HG03196 (cell line): ENCODE measurements around the gene HS6ST2.
"Not testable (repeated sequence)": the region's sequence is repeated elsewhere in the genome, so short reads cannot be mapped to it uniquely, and the experiment has no call there.

Experiments
- ATAC-seq: cut with Tn5 transposase; IDR thresholded peaks from one replicate; pipeline ENCODE4 v1.9.1; 2021; ENCODE audit not compliant: unreplicated experiment

The HS6ST2 gene

DNA sequence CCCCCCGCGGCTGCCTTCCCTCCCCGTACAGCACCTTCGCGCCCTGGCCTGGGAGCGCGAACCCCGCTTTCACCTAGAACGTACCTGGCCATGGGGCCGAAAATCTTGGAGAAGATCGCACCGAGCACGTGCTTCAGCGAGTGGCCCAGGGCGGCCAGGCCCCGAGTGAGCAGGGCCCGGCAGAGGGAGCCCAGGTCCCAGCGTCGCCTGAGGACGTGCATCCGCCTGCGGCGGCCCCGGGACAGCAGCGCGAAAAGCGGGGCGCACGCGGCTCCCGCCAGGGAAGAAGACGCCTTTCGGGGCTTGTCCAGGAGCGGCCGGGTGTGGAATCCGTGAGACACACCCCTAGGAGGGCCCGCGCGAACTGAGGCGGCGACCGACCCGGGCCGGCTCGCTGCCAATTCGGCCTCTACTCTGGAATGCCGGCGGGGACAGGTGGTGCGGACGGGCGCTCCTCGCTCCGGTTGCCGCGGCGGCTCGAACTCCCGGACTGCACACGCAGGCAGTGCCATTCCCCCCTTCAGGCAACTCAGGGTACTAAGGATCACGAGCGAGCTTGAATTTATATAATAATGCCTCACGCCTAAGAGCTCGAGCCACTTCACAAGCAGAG is at the start of gene HS6ST2:
Gene HS6ST2 (minus strand): TSS at position 539 of the 613 bp plus-strand sequence.
- ATAC-seq: no peak

- no peak for ATAC-seq
These were observed 49.0 kb upstream of the HS6ST2 start for GRCh38 chrX:133007458-133007857.

DNA sequence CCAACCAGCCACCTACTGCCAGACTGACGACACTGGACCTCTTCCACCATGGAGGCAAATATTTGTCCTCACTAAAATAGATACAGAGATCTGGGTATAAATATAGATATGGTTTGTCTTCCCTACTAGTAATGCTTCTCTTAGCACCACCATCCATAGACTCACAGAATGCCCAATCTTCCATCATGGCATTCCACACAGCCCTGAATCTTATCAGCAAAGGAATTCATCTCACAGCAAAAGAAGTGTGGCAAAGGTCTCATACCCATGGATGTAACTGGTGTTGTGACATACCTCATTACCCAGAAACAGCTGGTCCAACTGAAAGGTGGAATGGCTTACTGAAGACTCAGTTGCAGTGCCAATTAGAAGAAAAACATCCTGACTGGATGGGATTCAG is 47.2 kb upstream of the HS6ST2 start:
- no peak for ATAC-seq

- no peak for ATAC-seq
These were observed 46.6 kb upstream of the HS6ST2 start for GRCh38 chrX:133005042-133005441.

DNA sequence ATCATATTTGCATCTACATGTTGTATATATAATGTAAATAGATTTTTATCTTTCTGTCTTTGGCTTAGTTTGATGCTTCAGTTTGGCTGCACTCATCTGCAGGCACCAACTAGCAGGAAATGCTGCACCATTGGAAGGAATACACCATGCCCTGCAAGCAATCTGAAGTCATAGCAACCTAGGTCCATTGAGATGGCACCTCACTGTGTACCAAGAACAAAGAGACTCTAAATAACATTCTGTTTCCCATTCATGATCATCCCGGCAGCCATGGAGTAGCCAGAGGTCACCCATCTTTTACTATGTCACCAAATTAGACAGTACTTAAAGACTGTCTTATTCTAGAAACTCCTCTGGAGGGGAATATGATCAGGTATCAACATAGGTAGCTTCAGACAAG is 40.8 kb upstream of the HS6ST2 start:
- ATAC-seq: no peak

- ATAC-seq: no peak
These were observed 32.4 kb upstream of the HS6ST2 start for GRCh38 chrX:132990835-132991234.

DNA sequence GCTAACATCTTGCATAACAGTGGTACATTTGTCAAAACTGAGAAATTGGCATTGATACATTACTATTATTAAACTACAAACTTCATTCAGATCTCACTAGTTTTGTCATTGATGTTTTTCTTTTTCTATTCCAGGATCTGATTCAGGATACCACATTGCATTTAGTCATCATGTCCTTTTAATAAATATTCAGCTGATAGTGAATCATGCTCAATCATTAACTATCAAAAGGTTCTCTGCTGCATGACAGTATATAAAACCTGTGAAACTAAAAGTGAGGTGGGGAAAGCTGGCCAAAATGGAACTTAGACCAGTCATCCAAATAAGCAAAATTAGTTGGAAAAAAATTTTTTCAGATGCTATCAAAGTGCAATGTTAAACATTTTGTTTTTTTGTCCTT is 28.1 kb upstream of the HS6ST2 start:
- ATAC-seq: no peak

DNA sequence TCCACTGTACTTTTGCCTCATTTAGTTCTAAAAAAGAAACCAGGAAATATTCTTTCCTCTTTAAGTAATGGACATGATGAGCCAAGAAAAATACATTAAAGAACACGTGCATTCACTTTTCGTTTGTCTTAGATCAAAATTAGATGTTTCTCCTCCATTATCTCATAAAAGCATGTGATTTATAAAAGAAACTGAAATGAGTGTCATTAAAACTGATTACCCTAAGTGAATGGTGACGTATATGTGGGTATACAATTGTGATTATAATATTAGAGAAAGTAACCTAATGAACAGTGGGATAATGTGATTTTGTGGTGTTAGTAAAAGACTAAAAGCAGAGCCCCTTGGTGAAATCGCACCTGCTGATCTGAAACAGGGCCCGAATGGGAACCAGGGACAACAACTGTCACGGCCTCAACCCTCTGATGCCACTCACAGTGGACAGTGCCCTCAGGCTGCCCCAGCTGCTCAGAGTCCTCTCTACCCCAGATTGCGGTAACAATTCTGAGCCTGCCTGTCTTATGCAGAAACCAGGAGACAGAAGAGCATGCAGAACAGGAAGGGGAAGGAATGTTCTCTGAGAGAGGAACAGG is 25.7 kb upstream of the HS6ST2 start:
- no peak for ATAC-seq

- ATAC-seq: no peak
These were observed 25.1 kb upstream of the HS6ST2 start for GRCh38 chrX:132983496-132983895.

- not testable (repeated sequence) for ATAC-seq
These were observed 21.6 kb upstream of the HS6ST2 start for GRCh38 chrX:132980035-132980434.

DNA sequence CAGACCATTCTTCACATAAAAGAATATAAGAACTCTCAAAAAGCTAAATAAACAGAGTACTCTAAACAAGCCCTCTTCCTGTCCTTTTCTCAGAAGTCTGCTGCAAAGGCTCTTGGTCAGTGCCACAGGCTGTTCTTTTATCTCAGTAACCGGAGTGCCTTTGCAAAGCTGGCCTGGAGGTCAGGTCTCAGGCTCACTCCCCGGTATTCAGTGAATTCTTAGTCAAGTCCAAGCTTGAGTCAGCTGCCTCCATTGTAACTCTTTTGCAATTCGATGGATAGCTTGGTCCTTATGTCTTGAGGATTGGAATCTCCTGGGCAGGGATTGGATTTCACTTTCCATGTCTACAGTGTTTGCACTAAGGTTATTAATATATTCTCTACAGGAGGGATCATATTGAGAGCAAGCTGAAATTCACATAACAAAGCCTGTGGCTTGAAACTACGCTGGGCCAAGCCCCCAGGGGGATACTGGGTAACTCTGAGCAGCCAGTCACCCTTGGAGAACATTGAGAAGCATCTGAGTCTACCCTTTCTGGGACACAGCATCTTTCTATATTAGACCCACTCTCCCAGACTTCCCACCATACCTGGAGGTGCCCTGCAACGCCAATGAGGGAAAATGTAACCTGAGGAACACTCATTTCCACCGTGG is 10.0 kb upstream of the HS6ST2 start:
- ATAC-seq: no peak

- no peak for ATAC-seq
These were observed 8.6 kb upstream of the HS6ST2 start for GRCh38 chrX:132967049-132967448.

GRCh38 chrX:132965461-132965860 is 7.0 kb upstream of the HS6ST2 start:
- no peak for ATAC-seq

GRCh38 chrX:132961511-132961910 is 3.1 kb upstream of the HS6ST2 start:
- no peak for ATAC-seq

- ATAC-seq: no peak
These were observed 978 bp downstream of the HS6ST2 start for GRCh38 chrX:132957211-132958090.

DNA sequence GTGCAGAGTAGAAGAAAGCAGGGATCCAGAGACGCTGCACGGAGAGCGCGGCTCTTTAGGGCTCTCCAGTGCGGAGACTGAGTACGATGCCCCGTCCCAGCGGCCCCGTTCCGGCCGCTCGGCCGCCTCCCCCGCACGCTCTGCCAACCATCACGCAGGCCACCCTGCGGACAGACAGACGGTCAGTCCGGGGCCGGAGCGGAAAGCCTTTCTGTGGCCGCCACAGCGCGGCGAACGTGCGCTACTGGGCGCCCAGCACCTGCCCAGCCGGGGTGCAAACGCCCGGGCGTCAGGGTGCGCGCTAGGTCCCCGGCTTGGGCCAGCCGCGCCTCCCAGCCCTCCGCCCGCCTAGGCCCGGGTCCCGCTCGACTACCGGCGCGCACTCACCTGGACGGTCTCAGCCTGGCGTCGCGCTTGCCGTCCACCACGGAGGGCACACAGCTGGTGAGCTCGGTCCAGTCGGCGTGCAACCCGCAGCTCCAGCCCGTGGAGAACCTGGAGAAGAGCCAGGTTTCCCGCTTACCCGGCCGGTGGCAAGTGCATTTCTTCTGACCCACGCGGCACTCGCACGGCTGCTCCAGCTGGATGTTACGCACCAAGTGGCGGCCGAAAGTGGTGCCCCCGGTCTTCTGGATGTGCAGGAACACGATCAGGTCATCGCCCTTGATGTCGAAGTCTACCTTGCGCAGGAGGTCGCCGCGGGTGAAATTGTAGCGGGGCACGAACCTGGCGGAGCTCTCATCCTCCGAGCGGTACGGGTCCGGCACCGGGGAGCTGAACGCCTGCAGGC is 1.8 kb downstream of the HS6ST2 start:
- no peak for ATAC-seq

DNA sequence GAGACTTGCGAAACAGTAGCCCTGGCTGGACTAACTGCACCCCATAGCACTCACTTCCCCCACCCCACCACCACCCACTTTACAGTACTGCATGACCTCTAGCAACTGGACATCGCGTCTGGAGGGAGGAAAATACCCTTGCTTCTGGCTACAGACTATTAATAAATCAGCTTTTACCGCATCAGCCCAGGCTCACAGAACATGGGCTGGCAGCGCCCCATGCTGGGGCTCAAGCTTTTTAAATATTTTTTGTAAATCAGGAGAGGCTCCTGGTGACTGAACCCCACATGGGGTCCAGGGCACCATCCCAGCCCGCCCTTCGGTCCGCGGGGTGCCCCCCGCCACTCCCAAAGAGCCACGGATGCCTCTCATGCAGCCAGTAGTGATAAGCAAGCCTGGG is 2.7 kb downstream of the HS6ST2 start:
- no peak for ATAC-seq

GRCh38 chrX:132954323-132954722 is 4.1 kb downstream of the HS6ST2 start:
- no peak for ATAC-seq

DNA sequence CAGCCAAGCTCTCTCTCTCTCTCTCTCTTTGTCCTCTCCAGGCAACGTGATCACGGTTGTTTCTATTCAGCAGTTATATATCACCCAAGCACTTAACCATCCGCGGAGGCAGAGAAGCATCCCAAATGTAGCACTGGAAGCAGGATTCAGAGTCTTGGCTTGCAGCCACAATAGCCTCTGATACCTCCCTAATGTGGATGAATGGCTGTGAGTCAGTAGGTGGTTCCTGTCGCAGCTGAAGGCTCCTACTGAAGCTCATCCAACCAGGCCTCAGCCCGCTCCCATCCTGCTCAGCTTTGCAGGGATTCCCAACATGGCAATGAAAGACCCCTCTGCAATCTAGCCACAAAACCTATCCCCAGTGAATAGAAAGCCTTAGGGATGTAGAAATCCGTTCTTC is 5.1 kb downstream of the HS6ST2 start:
- no peak for ATAC-seq

- ATAC-seq: no peak
These were observed 9.7 kb downstream of the HS6ST2 start for GRCh38 chrX:132948648-132949260.
